Activated naive CD4-positive, alpha-beta T cell treated with Interleukin-2 at 50 U/mL for 16 hours (primary cell): Measurements from ENCODE around the gene NCKAP1.
"Not testable (repeated sequence)": the region's sequence is repeated elsewhere in the genome, so short reads cannot be mapped to it uniquely, and the experiment has no call there.

ENCODE experiments used
- DNase-seq: peaks from one replicate; pipeline ENCODE4 v3.0.0-alpha.2; 2020

NCKAP1 gene

DNA sequence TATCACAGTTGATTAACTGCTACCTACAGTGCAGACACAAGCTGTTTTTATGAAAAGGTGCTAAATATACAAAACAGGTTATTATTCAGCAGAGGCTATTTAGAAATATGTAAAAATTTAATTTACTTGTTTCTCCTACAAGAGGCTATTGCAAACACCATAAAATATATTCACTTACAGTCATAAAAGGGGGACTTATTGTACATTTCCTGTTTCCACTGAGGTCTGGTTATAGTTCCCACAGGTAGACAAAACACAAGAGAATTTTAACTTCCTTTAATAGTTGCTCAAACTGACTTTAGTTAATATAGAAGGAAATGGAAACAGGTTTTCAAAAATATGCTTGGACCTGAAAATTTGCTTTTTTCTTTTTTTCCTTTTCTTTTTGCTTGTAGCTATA, 131.8 kb downstream of the NCKAP1 start:
- DNase-seq = no peak

DNA sequence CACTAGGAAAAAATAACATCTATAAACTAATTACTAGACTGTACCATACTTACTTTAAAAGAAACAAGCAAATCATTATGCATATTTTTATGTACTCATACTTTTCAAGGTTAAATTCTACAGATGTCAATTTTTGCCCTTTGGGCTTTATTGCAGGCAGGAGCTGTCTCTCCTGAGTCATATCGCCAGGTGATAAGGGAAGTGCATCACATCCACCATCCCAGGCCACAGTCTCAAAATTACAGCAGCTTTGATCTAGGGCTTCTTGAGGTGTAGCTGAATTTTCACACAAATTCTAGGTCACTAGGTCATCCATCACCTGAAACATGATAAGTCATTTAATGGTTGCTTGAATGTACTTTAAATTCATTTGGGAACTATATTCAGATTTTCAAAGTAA, 133.4 kb downstream of the NCKAP1 start:
- DNase-seq = no peak

DNA sequence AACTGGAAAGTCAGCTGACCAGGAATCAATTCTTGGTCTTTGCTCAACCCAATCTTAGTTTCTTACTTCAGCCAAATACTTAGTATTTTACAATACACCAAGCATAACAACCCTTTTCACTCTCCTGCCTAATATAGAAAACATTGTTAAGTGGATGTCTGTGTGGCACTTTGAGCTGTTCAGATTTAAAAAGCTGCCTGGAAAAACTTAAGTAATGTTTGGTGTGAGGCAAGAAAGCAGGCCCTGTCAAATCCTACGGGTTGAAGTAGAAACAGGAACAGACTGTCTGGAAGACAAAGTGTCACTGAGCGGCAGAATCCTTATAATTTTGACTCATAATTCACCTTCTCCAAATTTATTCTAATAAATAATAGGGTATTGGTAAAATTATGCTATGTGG, 134.7 kb downstream of the NCKAP1 start:
- DNase-seq = no peak

DNA sequence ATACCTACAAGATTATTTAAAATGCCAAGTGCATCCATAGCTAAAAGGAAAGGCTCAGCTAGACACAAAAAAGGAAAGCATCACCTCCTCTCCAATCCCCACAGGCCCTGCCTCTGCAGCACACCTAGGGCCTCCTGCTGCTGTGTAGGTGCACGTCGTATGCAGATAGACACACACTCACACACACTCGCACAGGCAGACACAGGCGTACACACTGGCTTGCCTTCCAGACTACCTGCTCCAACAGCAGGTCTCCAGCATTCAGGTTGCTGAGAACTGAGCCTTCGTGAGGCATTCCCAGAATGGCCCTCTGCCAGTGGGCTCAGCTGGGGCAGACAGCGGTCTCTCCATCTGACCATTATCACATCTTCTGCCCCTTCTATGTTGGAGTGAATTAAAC, 136.5 kb downstream of the NCKAP1 start:
- no peak for DNase-seq

DNA sequence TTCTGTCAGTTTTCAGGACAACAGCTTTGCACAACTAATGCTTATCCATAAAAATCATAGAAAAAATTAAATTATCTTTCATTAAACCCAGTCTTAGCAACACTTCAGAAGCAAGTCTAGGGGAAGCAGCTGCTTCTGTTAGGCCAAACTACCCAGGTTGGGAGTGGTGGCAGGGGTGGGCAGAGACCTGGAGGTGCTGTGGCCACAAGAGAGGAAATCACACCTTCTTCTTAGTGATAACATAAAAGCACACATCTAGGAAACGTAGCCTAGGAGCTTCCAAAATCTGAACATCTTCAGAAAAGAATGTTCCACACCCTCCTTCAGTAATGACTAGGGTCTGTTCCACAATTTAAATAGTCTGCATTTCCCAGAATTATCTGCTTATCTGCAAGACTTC, 139.5 kb downstream of the NCKAP1 start:
- no peak for DNase-seq

DNA sequence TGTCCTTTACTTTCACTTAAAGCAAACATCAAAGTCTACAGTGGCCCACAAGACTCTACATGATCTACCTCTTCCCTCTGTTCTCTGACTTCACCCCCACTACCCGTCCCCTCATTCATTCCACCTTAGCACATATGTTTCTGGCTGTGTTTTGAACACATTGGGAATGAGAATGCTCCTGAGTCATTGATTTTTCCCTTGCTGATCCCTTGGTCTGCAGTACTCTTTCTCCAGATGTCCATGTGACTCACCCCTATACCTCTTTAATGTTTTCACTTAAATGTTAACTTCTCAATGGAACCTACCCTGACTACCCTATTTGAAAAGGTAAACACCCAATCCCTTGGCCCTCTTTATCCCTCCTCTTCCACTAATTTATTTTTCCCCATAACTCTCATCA, 141.1 kb downstream of the NCKAP1 start:
- DNase-seq = no peak

DNA sequence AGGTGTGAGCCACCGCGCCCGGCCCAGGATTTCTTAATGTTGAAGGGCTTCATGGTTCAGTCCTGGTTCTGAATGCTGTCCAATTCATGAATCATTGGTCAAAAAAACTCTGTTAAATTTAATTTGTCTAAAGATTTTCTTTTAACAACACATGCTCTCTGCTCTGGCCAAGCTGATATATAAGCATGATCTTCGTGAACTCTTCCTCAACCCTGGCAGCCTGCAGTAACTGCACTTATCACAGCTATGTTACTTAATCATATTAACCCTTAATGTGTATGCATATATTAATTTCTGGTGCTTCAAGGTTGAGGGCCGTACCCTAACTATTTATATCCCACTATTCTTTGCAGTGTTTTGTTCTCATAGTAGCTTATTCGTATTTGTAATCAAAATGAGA, 142.5 kb downstream of the NCKAP1 start:
- no peak for DNase-seq

DNA sequence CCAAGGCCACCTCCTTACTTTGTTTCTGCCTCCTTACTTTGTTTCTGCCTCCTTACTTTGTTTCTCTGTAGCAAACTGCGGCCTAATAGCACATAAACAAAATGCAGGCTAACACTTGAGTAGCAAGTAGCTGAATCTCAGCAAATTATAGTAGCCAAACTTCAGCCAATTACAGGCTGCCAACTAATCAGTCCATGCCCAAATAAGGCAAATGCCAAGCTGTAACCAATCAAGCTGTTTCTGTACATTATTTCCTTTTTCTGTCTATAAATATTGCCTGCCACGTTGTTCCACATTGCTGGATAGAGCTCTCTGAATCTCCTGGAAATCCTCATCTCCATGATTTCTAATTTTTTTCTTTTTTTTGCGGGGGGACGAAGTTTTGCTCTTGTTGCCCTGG, 143.1 kb downstream of the NCKAP1 start:
- no peak for DNase-seq

DNA sequence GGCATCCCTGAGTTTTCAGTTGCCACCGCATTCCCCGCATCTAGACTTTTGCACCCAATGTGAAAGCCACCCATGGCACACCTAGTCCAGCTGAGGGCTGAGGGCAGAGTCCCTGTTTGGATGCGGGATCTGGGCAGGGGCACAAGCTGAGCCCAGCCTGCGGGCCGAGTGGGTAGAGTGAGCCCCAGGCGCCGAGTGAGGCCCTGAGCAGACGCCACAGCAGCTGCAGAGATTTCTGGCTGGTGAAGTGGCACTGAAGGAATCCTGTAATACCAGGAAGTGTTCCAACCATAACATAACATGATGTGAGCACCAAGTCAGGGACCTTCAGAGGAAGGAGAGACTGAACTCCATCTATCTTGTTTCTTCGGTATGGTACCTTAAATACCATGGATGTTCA, 144.1 kb downstream of the NCKAP1 start:
- DNase-seq = no peak

DNA sequence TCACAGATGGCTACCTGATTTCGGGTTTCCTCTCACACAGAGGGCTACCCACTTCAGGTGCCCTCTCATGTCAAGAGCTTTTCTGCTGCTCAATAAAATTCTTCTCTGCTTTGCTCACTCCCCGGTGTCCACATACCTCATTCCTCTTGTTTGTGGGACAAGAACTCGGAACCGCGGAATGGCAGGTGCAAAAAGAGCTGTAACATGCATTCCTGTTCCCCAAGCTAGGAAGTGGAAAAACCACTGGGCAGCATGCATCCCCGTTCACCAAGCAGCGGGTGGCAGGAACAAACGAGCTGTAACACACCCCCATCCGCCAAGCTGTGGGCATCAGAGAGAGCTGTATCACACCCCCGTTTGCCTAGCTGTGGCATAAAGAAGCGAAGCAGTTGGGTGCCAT, 144.6 kb downstream of the NCKAP1 start:
- DNase-seq = no peak

DNA sequence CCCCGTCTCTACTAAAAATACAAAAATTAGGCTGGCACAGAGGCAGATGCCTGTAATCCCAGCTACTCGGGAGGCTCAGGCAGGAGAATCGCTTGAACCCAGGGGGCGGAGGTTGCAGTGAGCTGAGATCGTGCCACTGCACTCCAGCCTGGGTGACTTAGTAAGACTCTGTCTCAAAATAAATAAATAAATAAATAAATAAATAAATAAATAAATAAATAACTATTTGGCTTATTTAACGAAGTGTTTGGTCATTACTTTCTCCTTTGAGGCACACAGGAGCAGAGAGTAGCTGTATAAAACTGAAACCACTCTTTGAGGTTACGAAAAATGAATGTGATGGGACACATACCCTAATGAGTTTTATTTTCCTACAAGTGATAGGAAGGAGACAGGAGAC, 145.2 kb downstream of the NCKAP1 start:
- DNase-seq = not testable (repeated sequence)

DNA sequence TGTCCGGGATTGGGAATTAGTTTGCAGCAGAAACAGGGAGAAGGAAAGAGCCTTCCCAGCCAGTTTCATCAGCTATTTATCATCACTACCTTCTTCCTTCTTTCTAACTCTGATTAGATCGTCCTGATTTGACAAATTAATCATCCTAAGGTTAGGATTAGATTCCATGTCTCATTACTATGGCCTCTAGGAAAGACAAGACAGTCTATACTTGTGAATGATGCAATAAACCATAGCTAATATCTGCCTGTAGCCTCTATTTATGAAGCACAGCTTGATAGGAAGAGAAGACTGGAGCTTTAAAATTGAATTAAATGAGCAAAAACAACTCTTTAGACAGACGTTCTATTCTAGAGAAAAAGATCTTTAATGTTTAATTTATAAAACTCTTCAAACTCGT, 146.6 kb downstream of the NCKAP1 start:
- DNase-seq = no peak

DNA sequence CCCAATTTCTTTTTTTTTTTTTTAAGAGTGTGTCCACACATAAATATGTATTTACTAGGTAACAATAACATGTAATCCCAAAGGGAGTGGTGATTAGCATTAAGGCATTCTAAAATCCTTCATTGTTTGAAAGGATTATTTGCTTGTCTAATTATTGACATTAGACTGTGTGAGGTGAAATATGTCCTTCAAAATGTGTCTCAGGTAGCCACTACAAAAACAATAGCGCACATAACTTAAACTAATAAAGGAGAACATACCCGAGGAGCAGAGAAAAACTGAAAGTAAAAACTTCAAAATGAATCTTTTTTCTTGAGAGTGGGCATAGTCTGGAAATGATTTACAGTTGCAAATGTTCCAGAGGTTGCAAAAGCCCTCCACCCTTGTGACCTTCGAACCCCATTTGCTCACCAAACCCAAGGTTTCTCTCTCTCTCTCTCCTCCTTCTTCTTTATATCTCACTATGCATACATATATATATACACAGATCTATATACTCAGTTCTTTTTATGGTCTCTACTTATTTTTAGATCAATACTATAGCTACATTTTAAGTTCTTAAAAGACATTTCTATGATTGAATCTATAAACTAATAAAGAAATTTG, 147.4 kb downstream of the NCKAP1 start:
- no peak for DNase-seq

DNA sequence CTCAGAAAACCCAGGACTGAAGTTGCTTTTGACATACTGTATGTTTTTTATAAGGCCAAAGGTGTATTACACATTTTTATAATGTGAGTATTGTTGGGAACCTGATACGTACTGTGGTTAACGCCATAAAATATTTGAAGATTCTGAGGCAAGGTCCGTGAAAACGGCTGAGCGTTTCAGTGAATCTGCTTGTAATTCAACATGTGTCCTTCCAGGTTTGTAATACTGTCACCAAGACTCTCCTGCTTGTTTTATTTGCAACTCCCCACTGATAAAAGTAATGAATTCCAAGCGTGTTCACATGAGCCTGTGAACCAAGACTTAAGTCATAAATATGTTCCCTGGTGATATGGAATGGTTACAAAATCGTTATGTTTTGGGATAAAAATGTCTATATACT, 148.0 kb downstream of the NCKAP1 start:
- DNase-seq = no peak

DNA sequence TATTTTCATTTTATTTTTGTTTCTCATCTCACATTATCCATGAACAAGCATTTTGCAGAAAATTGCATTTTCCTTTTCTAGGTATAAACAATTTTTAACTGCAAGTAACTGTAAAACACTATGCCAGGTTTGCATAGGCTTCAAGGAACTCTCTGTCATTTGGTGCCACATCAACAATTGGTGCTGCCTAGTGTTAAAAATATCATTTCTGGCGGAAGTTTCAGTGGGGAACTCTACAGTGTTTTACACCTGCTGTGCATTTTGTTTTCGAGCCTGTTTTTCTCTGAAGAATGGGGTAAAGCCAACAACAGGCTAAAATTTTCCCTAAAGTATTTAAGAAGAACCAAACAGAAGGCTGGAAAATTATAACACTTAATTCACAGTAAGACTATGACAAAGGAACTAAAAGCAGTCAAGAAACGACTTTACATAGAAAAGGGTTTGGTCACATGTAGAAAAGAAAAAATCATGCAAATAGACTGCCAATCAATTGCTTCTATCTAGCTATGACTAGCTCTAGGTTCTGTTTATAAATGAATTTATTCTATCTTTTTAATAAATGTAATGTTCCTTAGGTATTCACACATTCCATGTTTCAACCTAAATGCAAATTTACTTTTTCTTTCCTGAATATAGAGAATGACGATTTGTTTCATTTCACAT, 150.4 kb downstream of the NCKAP1 start:
- no peak for DNase-seq

DNA sequence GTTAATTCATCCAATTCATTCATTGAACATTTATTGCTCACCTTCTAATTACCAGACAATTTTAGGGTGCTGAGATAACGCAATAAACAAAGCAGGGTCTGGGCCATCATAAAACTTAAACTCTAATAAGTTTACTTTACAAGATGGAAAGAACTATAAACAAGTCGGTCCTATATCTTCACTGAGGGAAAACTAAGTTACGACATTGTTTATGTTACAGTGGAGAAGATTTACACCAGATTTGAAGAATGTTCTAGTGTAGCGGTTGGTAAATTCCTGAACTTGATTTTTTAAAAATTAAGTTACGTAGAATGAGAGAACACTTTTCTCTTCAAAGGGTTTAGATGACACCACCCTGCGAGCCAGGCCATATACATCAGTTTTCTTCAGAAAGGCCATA, 151.2 kb downstream of the NCKAP1 start:
- DNase-seq = no peak

DNA sequence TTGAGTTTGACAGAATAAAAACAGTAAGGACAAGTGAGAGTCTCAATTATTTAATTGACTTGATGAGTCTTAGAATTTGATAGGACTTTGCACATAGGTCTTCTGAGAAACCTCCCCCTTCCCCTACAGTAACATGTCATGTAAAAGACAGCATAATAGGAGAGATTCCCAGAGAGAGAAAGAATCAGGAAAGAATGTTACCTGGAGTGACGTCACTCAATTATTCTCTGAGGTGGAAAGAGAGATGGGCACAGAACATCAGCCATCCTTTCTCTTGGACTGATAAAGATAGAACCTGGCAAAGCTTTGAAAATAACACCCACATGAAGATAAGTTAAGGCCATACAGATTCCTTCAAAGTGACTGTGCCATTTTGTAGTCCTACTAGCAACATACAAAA, 152.5 kb downstream of the NCKAP1 start:
- no peak for DNase-seq

DNA sequence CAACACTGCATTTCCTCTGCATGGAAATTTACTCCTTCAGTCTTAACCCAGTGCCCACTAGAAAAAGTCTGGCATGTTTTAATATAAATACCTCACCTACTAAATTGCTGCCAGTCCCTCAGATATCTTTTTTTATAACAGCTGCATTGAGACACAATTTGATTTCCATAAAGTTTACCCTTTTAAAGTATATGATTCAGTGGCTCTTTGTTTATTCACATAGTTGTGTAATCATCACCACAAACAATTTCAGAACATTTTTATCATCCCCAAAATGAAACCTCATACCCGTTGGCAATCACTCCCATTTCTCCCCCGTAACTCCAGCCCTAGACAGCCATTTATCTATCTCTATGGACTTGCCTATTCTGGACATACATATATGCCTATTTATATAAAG, 154.8 kb downstream of the NCKAP1 start:
- no peak for DNase-seq

DNA sequence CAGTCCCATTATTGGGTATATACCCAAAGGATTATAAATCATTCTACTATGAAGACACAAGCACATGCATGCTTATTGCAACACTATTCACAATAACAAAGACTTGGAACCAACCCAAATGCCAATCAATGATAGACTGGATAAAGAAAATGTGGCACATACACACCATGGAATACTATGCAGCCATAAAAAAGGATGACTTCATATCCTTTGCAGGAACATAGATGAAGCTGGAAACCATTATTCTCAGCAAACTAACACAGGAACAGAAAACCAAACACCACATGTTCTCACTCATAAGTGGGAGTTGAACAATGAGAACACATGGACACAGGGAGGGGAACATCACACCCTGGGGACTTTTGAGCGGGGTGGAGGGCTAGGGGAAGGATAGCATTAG, 158.2 kb downstream of the NCKAP1 start:
- not testable (repeated sequence) for DNase-seq

DNA sequence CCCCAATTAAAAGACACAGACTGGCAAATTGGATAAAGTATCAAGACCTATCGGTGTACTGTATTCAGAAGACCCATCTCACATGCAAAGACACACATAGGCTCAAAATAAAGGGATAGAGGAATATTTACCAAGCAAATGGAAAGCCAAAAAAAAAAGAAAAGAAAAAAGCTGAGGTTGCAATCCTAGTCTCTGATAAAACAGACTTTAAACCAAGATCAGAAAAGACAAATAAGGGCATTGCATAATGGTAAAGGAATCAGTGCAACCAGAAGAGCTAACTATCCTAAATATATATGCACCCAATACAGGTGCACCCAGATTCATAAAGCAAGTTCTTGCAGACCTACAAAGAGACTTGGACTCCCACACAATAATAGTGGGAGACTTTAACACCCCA, 161.6 kb downstream of the NCKAP1 start:
- DNase-seq = not testable (repeated sequence)

DNA sequence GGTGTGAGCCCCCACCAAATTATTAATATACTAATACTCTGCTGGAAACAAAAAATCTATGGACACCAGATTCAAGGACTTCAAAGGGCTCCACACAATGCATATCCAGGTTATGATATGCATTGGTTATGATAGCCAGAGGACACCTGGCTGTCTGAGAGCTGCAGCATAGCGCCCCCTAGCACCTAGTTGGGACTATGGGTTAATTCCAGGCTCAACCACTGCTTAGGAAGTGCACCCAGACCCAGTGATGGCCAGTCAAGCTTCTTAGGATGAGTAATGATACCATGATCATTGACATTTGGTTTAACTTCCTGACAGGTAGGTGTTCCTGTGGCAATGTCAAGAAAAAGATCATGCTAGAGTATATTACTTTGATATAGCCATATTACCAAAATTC, 168.0 kb downstream of the NCKAP1 start:
- DNase-seq = no peak

DNA sequence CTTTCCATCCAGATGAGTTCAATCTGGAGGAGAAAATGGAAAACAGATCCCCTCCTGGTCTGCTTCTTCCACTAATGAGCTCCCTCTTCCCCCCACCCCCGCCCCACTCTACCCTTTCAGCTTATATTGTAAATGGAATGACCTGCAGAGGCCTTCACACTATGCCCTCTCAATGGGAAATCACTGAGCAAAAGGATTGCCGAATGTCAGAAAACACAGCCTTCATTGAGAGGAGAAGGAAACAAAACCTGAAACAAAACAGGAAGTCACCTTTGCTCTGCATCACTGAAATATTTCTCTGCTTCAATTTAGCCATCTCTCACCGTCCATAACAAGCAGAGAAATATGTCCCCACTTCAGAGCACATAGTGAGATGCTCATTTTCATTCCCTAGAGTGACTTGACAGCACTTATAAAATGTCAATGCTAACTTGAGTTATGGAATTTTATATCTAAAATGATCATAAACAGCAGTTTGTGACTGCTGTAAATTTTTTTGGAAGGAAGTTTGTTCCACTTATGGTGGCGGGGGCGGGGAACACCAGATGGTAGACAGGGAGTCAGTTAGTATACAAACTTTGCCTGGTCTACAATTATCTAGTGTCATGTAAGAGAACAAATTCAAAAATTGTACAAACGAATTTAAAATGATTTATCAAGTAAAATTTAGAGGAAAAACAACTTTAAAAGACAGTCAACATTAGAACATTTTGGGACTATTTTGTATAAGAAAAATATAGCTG, 170.0 kb downstream of the NCKAP1 start:
- DNase-seq = no peak

DNA sequence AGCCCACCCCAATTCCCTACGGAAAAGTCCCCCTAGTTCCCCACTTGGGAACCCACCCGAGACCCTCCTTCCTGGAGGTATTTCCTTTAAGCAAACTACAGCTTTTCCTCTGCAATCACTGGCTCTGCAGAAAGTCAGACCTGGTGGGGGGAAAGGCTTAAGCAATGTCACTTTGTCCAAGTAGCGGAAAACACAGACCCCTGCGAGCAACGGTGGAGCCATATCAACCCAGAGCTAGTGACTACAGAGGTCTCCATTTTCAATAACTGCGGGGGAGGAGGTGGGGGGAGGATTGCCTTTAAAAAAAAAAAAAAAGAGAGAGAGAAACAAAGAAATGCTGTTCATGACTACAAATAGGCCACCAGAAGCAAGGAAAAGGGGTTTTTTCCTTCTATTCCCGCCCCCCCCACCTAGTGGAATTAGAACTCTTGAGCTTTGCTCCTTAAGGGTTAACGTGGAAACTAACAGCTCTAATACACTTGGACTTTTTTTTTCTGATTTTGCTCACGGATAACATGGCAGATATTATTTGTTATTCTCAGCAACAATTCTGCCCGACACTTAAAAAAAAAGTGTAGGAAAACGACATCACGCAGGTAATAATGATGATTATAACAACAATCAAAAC, 170.7 kb downstream of the NCKAP1 start:
- no peak for DNase-seq
